ENCODE measurements around the gene RAB43.

The RAB43 gene

GRCh38 chr3:129059311-129059958 lies 62.2 kb downstream of the RAB43 start:
- no peak for DNase-seq

- DNase-seq, result peak; percentile 25
These were observed 63.0 kb downstream of the RAB43 start for GRCh38 chr3:129058441-129059200.

GRCh38 chr3:129057249-129057648 lies 64.4 kb downstream of the RAB43 start:
- DNase-seq, result no peak

- no peak for DNase-seq
These were observed 65.0 kb downstream of the RAB43 start for GRCh38 chr3:129056451-129057173.

- DNase-seq, result no peak
These were observed 66.9 kb downstream of the RAB43 start for GRCh38 chr3:129054605-129055104.

GRCh38 chr3:129052675-129053074 lies 68.9 kb downstream of the RAB43 start:
- no peak for DNase-seq

- no peak for DNase-seq
These were observed 69.7 kb downstream of the RAB43 start for GRCh38 chr3:129051871-129052340.

- DNase-seq, result no peak
These were observed 70.9 kb downstream of the RAB43 start for GRCh38 chr3:129050556-129051295.

- no peak for DNase-seq
These were observed 74.1 kb downstream of the RAB43 start for GRCh38 chr3:129047553-129047839.

GRCh38 chr3:129046732-129047552 lies 74.7 kb downstream of the RAB43 start:
- no peak for DNase-seq

- no peak for DNase-seq
These were observed 75.4 kb downstream of the RAB43 start for GRCh38 chr3:129046037-129046731.

GRCh38 chr3:129045675-129046036 lies 75.9 kb downstream of the RAB43 start:
- DNase-seq, result no peak

GRCh38 chr3:129040579-129041300 lies 80.9 kb downstream of the RAB43 start:
- DNase-seq, result no peak

GRCh38 chr3:129040039-129040336 lies 81.6 kb downstream of the RAB43 start:
- no peak for DNase-seq

GRCh38 chr3:129039271-129040038 lies 82.1 kb downstream of the RAB43 start:
- peak; percentile 83 for DNase-seq

- DNase-seq, result no peak
These were observed 83.3 kb downstream of the RAB43 start for GRCh38 chr3:129038121-129038855.
